Measurements from ENCODE around the gene RHEX.

The RHEX gene

DNA sequence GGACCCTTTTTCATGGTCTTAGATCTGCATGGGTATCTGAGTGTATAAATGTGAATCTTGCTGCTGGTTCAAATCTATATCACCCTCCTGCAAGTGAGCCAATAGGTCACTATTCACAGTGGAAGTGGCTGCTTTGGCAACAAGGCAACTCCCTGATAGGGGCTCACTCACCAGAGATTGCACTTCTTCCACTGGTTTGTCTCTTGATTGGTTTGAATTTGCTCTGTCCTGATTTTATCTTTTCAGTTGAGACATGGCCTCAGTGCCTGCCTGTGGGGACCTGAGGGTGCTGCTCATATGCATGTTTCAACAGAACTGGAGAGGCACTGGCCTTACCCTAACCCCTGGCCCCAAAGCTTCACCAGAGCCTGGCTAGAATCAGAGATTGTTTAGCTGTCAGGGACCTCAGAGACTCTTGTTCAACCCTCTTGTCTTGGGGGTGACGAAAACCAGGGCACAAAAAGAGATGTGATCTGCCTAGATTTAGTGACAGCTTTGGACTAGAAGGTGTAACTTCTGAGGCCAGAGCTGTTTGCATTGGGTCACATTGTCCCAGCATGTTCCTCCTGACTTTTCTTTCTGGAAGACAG is 47.3 kb downstream of the RHEX start:
- TF ChIP-seq, protein P1, sequence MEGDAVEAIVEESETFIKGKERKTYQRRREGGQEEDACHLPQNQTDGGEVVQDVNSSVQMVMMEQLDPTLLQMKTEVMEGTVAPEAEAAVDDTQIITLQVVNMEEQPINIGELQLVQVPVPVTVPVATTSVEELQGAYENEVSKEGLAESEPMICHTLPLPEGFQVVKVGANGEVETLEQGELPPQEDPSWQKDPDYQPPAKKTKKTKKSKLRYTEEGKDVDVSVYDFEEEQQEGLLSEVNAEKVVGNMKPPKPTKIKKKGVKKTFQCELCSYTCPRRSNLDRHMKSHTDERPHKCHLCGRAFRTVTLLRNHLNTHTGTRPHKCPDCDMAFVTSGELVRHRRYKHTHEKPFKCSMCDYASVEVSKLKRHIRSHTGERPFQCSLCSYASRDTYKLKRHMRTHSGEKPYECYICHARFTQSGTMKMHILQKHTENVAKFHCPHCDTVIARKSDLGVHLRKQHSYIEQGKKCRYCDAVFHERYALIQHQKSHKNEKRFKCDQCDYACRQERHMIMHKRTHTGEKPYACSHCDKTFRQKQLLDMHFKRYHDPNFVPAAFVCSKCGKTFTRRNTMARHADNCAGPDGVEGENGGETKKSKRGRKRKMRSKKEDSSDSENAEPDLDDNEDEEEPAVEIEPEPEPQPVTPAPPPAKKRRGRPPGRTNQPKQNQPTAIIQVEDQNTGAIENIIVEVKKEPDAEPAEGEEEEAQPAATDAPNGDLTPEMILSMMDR (IDR thresholded peaks at IDR 0.05; ENCODE audit: insufficient read depth, low read length, poor library complexity, severe bottlenecking), result no peak
- H3K27me3 ChIP-seq (replicated peaks; ENCODE audit: control insufficient read depth, insufficient read depth, low read length), result no peaks in the 10 kb centered on the region
- no peaks in the 10 kb centered on the region for H3K36me3 ChIP-seq (ENCODE audit: control insufficient read depth, insufficient read depth, low read length)
- H3K4me3 ChIP-seq (replicated peaks; ENCODE audit: low read depth, low read length), result no peak overlapping the region
- DNase-seq (ENCODE audit: extremely low read depth, insufficient read length), result no peak

DNA sequence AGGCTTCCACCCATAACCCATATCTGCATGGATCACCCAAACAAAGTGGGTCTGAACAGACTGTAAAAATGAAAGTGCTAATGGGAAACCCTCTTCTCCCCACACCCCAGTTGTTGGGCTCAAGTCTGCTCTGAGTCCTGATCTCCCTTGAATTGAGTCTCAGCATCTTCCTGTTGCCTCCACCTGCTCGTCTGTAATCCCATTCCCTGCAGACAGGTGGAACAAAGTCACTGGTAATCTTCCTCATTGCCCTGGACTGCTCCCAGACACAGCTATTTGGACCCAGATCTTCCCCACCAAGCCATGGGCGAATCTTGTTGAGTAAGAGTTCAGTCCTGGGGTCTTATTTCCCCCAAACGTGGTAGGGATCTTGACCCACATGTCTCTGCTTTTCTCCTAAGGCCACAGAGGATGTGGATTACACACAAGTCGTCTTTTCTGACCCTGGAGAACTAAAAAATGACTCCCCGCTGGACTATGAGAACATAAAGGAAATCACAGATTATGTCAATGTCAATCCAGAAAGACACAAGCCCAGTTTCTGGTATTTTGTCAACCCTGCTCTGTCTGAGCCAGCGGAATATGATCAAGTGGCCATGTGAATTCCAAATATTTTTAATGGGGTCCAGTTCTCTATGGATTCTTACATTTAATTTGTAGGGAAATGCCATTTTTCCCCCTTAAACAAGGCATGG is 48.5 kb downstream of the RHEX start:
- TF ChIP-seq, protein P1 (IDR thresholded peaks at IDR 0.05; ENCODE audit: insufficient read depth, low read length, poor library complexity, severe bottlenecking), result no peak
- no peaks in the 10 kb centered on the region for H3K36me3 ChIP-seq (ENCODE audit: control insufficient read depth, insufficient read depth, low read length)
- no peaks in the 10 kb centered on the region for H3K27me3 ChIP-seq (replicated peaks; ENCODE audit: control insufficient read depth, insufficient read depth, low read length)
- H3K4me3 ChIP-seq (replicated peaks; ENCODE audit: low read depth, low read length), result no peak overlapping the region
- DNase-seq (ENCODE audit: extremely low read depth, insufficient read length), result no peak

DNA sequence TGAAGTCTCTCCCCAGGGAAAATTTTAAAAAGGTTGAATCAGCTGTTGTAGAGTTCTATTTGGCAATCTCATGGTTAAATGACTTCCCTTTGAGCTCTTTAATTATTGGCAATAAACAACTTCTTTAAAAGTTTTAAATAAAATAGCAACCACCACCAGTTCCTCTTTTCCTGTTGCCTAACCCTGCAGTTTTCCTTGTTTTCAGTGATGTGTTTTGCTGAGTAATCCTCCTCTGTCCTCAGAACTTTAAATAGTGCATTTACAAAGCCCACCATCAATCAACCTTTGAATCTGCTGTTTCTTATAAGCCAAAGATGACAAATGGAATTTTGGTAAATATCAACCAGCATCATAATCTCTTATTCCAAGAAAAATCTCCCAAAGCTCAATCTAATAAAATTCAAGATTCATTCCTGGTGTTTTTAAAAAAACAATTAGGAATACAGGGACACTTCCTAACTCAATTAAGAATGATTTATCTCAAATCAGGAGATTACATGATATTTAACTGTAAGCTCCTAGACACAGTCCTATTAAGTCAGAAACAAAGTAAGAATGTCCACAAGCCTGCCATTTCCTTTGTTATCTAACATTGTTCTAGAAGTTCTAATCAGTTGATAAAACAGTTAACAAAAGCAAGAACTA is 49.4 kb downstream of the RHEX start:
- DNase-seq (ENCODE audit: extremely low read depth, insufficient read length), result no peak
- TF ChIP-seq, protein P1 (IDR thresholded peaks at IDR 0.05; ENCODE audit: insufficient read depth, low read length, poor library complexity, severe bottlenecking), result no peak

DNA sequence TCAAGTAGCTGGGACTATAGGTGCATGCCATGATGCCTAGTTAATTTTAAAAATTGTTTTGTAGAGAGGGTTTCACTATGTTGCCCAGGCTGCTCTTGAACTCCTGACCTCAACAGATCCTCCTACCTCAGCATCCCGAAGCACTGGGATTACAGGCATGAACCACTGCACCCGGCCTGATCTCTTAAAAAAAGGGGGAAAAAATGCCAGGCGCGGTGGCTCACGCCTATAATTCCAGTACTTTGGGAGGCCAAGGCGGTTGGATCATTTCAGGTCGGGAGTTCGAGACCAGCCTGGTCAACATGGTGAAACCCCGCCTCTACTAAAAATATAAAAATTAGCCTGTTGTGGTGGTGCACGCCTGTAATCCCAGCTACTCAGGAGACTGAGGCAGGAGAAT is 51.0 kb downstream of the RHEX start:
- Histone ChIP-seq H3K27me3 (replicated peaks; ENCODE audit: control insufficient read depth, insufficient read depth, low read length) (peaks cover 2% of the 10 kb centered on the region), H3K36me3 (ENCODE audit: control insufficient read depth, insufficient read depth, low read length) (no peaks in the 10 kb centered on the region), H3K4me3 (replicated peaks; ENCODE audit: low read depth, low read length) (no peak overlapping the region)
- TF ChIP-seq, protein P1 (IDR thresholded peaks at IDR 0.05; ENCODE audit: insufficient read depth, low read length, poor library complexity, severe bottlenecking), result no peak
- no peak for DNase-seq (ENCODE audit: extremely low read depth, insufficient read length)

More for the DNA sequence above, 49.4 kb downstream of the RHEX start:
- Histone ChIP-seq H3K27me3 (replicated peaks; ENCODE audit: control insufficient read depth, insufficient read depth, low read length) (no peaks in the 10 kb centered on the region), H3K4me3 (replicated peaks; ENCODE audit: low read depth, low read length) (no peak overlapping the region), H3K36me3 (ENCODE audit: control insufficient read depth, insufficient read depth, low read length) (no peaks in the 10 kb centered on the region)

DNA sequence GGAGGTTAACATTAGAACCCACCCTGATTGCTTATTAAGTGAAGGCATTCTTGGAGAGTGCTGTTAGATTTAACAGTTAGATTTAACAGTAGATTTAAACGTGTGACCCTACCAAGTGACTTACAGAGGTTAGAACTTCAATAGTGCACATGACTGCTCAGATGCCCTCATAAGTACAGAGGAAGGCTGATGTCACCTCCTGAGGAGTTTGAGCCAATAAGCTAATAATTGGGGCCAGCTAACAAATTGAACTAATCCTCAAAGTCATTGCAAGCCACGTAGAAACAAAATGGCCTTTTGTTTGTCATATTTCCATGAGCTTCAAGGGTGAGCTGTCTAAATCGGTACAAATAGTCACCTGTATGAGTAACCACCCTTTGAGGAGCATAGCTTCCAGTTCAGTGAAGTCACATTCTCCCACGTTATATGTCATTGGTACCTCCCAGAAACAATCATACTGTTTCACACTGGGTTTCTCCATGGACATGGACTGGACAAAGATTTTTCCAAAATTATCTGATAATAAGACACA is 52.6 kb downstream of the RHEX start:
- no peak for DNase-seq (ENCODE audit: extremely low read depth, insufficient read length)
- no peaks in the 10 kb centered on the region for H3K36me3 ChIP-seq (ENCODE audit: control insufficient read depth, insufficient read depth, low read length)
- H3K4me3 ChIP-seq (replicated peaks; ENCODE audit: low read depth, low read length), result no peak overlapping the region
- H3K27me3 ChIP-seq (replicated peaks; ENCODE audit: control insufficient read depth, insufficient read depth, low read length), result peaks cover 5% of the 10 kb centered on the region
- TF ChIP-seq, protein P1 (IDR thresholded peaks at IDR 0.05; ENCODE audit: insufficient read depth, low read length, poor library complexity, severe bottlenecking), result no peak
